Hepatocyte (in vitro differentiated cells): ENCODE measurements around the gene TEKT5. TPM values are rescaled to one million over a fixed set of nuclear protein-coding genes. Genes with fewer than 3 reads are reported as not detected.

Experiments used
- DNase-seq: peaks from one replicate; pipeline ENCODE4 v3.0.0-alpha.2; 2016; ENCODE audit warnings: low spot score
- H2AFZ ChIP-seq: fragments of 200-600 bp; sonication (generic); 2 replicates; pipeline ENCODE4 v1.6.0; 2016; ENCODE audit warnings: antibody characterized with exemption, mild to moderate bottlenecking
- H3K27ac ChIP-seq: fragments of 200-600 bp; sonication (generic); 2 replicates; pipeline ENCODE4 v1.5.1; 2016; ENCODE audit warnings: mild to moderate bottlenecking
- H3K27me3 ChIP-seq: fragments of 200-600 bp; sonication (generic); 2 replicates; pipeline ENCODE4 v1.6.1; 2016
- H3K36me3 ChIP-seq: fragments of 200-600 bp; sonication (generic); replicated peaks from 2 replicates; pipeline ENCODE4 v1.5.1; 2016; ENCODE audit warnings: low read depth; ENCODE audit not compliant: insufficient read depth
- H3K4me1 ChIP-seq: fragments of 200-600 bp; sonication (generic); 2 replicates; pipeline ENCODE4 v1.5.1; 2016; ENCODE audit warnings: mild to moderate bottlenecking, moderate library complexity; ENCODE audit not compliant: insufficient read depth
- H3K4me2 ChIP-seq: fragments of 200-600 bp; sonication (generic); 2 replicates; pipeline ENCODE4 v1.6.0; 2016
- H3K4me3 ChIP-seq: fragments of 200-600 bp; sonication (generic); 2 replicates; pipeline ENCODE4 v1.5.1; 2016; ENCODE audit warnings: mild to moderate bottlenecking
- H3K79me2 ChIP-seq: fragments of 200-600 bp; sonication (generic); 2 replicates; pipeline ENCODE4 v1.6.0; 2017; ENCODE audit warnings: mild to moderate bottlenecking
- H3K9me2 ChIP-seq: fragments of 200-600 bp; sonication (generic); replicated peaks from 2 replicates; pipeline ENCODE4 v1.6.0; 2017; ENCODE audit warnings: mild to moderate bottlenecking; ENCODE audit not compliant: insufficient read depth
- H3K9me3 ChIP-seq: fragments of 200-600 bp; sonication (generic); 2 replicates; pipeline ENCODE4 v1.5.1; 2016; ENCODE audit warnings: low read depth, mild to moderate bottlenecking
- H4K20me1 ChIP-seq: fragments of 200-600 bp; sonication (generic); 2 replicates; pipeline ENCODE4 v1.6.0; 2016; ENCODE audit warnings: mild to moderate bottlenecking; ENCODE audit not compliant: insufficient read depth, poor library complexity, severe bottlenecking
- EZH2 ChIP-seq: fragments of 200-600 bp; sonication (generic); IDR thresholded peaks from 2 replicates; pipeline ENCODE4 v1.6.1; 2016; ENCODE audit warnings: antibody characterized with exemption, mild to moderate bottlenecking, borderline replicate concordance
- EZH2phosphoT487 ChIP-seq: fragments of 200-600 bp; sonication (generic); IDR thresholded peaks from one replicate; pipeline ENCODE4 v1.6.1; 2018; ENCODE audit warnings: antibody characterized with exemption, mild to moderate bottlenecking, low read depth, moderate library complexity; ENCODE audit not compliant: unreplicated experiment, severe bottlenecking
- whole genome bisulfite sequencing: methylation state at CpG from one replicate; pipeline ENCODE4 v1.1.6; 2016; ENCODE audit warnings: low lambda C conversion rate; ENCODE audit errors: missing lambda C conversion rate; 5-methylcytosine and 5-hydroxymethylcytosine counted together
- polyA plus RNA-seq: library from polyadenylated mRNA; unstranded; fragments of >200 nt; fragmentation: Nextera tagmentation; extraction: Ambion mirVana; gene quantifications from 2 replicates; pipeline ENCODE4 v1.2.1, GENCODE V29; 2016
- total RNA-seq: library from RNA; depleted of rRNA; stranded (reverse); fragments of >200 nt; gene quantifications from 2 replicates; pipeline ENCODE4 v1.2.3, GENCODE V29; 2014
- TF ChIP-seq, protein P1 (sequence below): fragments of 200-600 bp; sonication (generic); IDR thresholded peaks from 2 replicates; pipeline ENCODE4 v1.5.1; 2016; ENCODE audit warnings: antibody characterized with exemption, mild to moderate bottlenecking; ENCODE audit not compliant: poor library complexity

The TEKT5 gene
- total and polyA plus RNA-seq, 2 experiments from 2014 or later = not detected

DNA sequence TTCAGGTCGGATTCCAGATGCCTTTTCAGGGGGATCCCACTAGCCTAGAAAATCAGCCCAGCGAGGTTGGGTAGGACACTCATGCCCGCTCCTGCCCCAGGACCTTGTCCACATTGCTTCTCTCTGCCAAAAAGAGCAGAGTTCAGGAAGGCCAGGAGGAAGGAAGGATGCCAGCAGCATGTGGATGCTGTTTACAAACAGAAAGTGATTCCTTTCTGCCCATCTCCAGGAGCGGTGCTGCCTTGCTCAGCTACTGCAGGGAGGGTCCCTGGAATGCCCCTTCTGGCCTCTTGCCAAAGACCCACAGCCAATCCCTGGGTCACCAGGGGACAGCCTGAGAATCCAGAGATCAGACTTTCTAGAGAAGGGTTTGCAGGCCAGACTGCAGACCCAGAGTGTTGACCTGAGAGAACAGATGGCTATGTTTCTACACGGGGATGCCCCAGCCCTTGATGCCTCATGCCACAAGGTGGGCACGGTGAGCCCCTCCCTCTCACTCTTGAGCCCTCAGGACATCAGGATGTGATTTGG, 82.0 kb downstream of the TEKT5 start:
- Histone ChIP-seq H3K4me1 (peaks cover 19% of the 10 kb centered on the region), H3K4me2 (no peak overlapping the region), H3K9me3 (no peaks in the 10 kb centered on the region), H3K27me3 (no peaks in the 10 kb centered on the region), H3K36me3 (no peaks in the 10 kb centered on the region), H3K27ac (no peak overlapping the region), H3K4me3 (no peak overlapping the region), H3K9me2 (no peaks in the 10 kb centered on the region), H3K79me2 (no peaks in the 10 kb centered on the region), H2AFZ (no peak overlapping the region), H4K20me1 (no peaks in the 10 kb centered on the region)
- 79% methylated on average over 6 of the region's 6 CpGs for WGBS
- TF ChIP-seq EZH2phosphoT487 = no peak
- TF ChIP-seq EZH2 = no peak
- TF ChIP-seq, protein P1, sequence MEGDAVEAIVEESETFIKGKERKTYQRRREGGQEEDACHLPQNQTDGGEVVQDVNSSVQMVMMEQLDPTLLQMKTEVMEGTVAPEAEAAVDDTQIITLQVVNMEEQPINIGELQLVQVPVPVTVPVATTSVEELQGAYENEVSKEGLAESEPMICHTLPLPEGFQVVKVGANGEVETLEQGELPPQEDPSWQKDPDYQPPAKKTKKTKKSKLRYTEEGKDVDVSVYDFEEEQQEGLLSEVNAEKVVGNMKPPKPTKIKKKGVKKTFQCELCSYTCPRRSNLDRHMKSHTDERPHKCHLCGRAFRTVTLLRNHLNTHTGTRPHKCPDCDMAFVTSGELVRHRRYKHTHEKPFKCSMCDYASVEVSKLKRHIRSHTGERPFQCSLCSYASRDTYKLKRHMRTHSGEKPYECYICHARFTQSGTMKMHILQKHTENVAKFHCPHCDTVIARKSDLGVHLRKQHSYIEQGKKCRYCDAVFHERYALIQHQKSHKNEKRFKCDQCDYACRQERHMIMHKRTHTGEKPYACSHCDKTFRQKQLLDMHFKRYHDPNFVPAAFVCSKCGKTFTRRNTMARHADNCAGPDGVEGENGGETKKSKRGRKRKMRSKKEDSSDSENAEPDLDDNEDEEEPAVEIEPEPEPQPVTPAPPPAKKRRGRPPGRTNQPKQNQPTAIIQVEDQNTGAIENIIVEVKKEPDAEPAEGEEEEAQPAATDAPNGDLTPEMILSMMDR = no peak
- no peak for DNase-seq

DNA sequence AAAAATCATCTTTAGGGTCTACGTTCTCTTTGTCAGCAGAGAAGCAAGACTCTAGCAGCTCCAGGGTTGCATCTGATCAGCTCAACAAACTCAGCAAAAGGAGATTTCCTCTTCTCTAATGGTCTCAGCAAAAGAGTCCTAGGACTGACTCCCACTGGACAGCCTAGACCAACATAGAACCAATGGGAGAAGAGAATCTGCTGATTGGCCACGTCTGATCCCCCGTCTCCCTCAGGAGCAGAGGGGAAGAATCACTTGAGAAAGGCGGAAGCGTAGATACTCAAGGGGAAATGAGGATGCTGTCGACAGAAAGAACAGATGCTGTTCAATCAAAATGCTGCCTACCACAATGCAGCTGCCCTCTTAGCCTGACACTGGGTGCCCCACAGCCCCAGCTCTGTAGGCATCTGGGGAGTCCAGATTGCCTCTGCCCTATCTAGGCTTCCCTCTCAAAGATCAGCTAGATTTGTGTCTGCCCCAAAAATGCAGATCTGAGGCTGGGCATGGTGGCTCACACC, 82.8 kb downstream of the TEKT5 start:
- TF ChIP-seq, protein P1 = no peak
- TF ChIP-seq EZH2phosphoT487 = no peak
- TF ChIP-seq EZH2 = no peak
- Histone ChIP-seq H3K4me1 (peaks cover 11% of the 10 kb centered on the region), H4K20me1 (no peaks in the 10 kb centered on the region), H3K79me2 (no peaks in the 10 kb centered on the region), H3K9me2 (no peaks in the 10 kb centered on the region), H3K36me3 (no peaks in the 10 kb centered on the region), H3K9me3 (no peaks in the 10 kb centered on the region), H3K27ac (no peak overlapping the region), H2AFZ (no peak overlapping the region), H3K27me3 (no peaks in the 10 kb centered on the region), H3K4me3 (no peak overlapping the region), H3K4me2 (no peak overlapping the region)
- DNase-seq = no peak
- whole genome bisulfite sequencing = 89% methylated on average over 6 of the region's 6 CpGs

DNA sequence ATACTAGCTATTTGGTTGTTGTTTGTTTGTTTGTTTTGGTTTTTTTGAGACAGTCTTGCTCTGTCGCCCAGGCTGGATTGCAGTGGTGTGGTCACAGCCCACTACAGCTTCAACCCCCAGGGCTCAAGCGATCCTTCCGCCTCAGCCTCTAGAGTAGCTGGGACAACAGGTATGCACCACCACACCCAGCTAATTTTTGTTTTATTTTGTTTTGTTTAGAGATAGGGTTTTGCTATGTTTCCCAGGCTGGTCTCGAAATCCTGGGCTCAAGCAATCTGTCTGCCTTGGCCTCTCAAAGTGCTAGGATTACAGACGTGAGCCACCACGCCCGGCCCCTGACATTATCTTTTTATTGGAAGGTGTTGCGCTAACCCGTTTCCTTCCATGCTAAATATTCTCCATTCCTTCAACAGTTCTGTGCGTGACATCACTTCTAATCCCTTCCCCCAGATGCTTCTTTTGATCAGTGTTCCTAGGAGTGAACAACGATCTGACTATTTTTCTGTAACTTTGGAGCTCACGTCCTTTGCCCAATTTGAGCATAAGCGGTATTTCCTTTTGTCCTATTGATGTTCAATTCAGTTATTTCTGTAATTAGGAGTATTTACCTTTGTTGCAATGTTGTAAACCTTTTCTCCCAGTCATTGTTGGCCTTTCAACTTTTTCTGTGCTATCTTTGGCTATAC, 84.1 kb downstream of the TEKT5 start:
- no peaks in the 10 kb centered on the region for H3K79me2 ChIP-seq
- TF ChIP-seq EZH2phosphoT487 (no peak), EZH2 (no peak)
- TF ChIP-seq, protein P1 = no peak
- no peak overlapping the region for H3K4me2 ChIP-seq
- peaks cover 7% of the 10 kb centered on the region for H3K4me1 ChIP-seq
- DNase-seq = no peak
- no peak overlapping the region for H3K4me3 ChIP-seq
- no peak overlapping the region for H2AFZ ChIP-seq
- H4K20me1 ChIP-seq = no peaks in the 10 kb centered on the region
- H3K27me3 ChIP-seq = no peaks in the 10 kb centered on the region
- WGBS = 61% methylated on average over 13 of the region's 13 CpGs
- no peaks in the 10 kb centered on the region for H3K9me3 ChIP-seq
- H3K9me2 ChIP-seq = no peaks in the 10 kb centered on the region
- H3K36me3 ChIP-seq = no peaks in the 10 kb centered on the region
- H3K27ac ChIP-seq = peak overlapping the region; percentile 18
